Left forelimb (tissue), 1 donor: ENCODE data around the gene GADL1.

Source experiments
- DNase-seq: peaks from one replicate; pipeline ENCODE4 v3.0.0-alpha.2; 2018; ENCODE audit warnings: low spot score

Gene GADL1

GRCh38 chr3:30894521-30895251 lies at the start of gene GADL1:
Gene GADL1, minus strand, starts transcription at chr3:30894661. Its CDS starts 47 bp downstream, at chr3:30894614.
- DNase-seq = peak; percentile 69

- DNase-seq = no peak
These were observed 49.7 kb upstream of the GADL1 start for GRCh38 chr3:30944124-30944523.

GRCh38 chr3:30943206-30943605 lies 48.7 kb upstream of the GADL1 start:
- no peak for DNase-seq

GRCh38 chr3:30941342-30941741 lies 46.9 kb upstream of the GADL1 start:
- DNase-seq = no peak

- DNase-seq = no peak
These were observed 46.3 kb upstream of the GADL1 start for GRCh38 chr3:30940740-30941139.

- no peak for DNase-seq
These were observed 39.7 kb upstream of the GADL1 start for GRCh38 chr3:30934208-30934550.

GRCh38 chr3:30933478-30934207 lies 39.2 kb upstream of the GADL1 start:
- no peak for DNase-seq

- DNase-seq = no peak
These were observed 38.1 kb upstream of the GADL1 start for GRCh38 chr3:30932513-30933098.

GRCh38 chr3:30924763-30925162 lies 30.3 kb upstream of the GADL1 start:
- no peak for DNase-seq

GRCh38 chr3:30919564-30919963 lies 25.1 kb upstream of the GADL1 start:
- DNase-seq = no peak

GRCh38 chr3:30918761-30919160 lies 24.3 kb upstream of the GADL1 start:
- no peak for DNase-seq

- DNase-seq = no peak
These were observed 21.3 kb upstream of the GADL1 start for GRCh38 chr3:30915782-30916181.

- no peak for DNase-seq
These were observed 20.2 kb upstream of the GADL1 start for GRCh38 chr3:30914696-30915095.

GRCh38 chr3:30913176-30913575 lies 18.7 kb upstream of the GADL1 start:
- DNase-seq = no peak

- no peak for DNase-seq
These were observed 17.8 kb upstream of the GADL1 start for GRCh38 chr3:30912301-30912700.

GRCh38 chr3:30908456-30909037 lies 14.1 kb upstream of the GADL1 start:
- DNase-seq = no peak

- no peak for DNase-seq
These were observed 10.5 kb upstream of the GADL1 start for GRCh38 chr3:30904996-30905395.

GRCh38 chr3:30895329-30895728 lies 868 bp upstream of the GADL1 start:
- no peak for DNase-seq

GRCh38 chr3:30893678-30894325 lies 659 bp downstream of the GADL1 start:
- no peak for DNase-seq

- no peak for DNase-seq
These were observed 3.6 kb downstream of the GADL1 start for GRCh38 chr3:30890907-30891306.

- DNase-seq = no peak
These were observed 7.6 kb downstream of the GADL1 start for GRCh38 chr3:30886888-30887287.

- no peak for DNase-seq
These were observed 15.6 kb downstream of the GADL1 start for GRCh38 chr3:30878862-30879261.
